ENCODE measurements around the gene CYTH3. TPM values are rescaled to one million over a fixed set of nuclear protein-coding genes. Genes with fewer than 3 reads are reported as not detected.
"Not testable (repeated sequence)": the region's sequence is repeated elsewhere in the genome, so short reads cannot be mapped to it uniquely, and the experiment has no call there.

Gene CYTH3
- total and polyA plus RNA-seq, 8 donors: 3.4 to 12.5 (median 4.5) TPM

- no peak for TF ChIP-seq CTCF (IDR thresholded peaks at IDR 0.05)
- H3K27ac ChIP-seq: no peak overlapping the region
- FAIRE-seq (no peak), ATAC-seq (peak in 3 of 4 donors; percentile 42 to 59 (median 56)), DNase-seq (no peak)
- intact Hi-C loops (cut with DNase I): no loop called here
- 69 to 70% methylated on average over 9 of the region's 9 CpGs for WGBS, 2 donors
- H3K27me3 ChIP-seq: no peaks in the 10 kb centered on the region
- H3K4me1 ChIP-seq: peaks cover 0 to 5% (median 0%) of the 10 kb centered on the region in 3 donors
- H3K36me3 ChIP-seq: no peaks in the 10 kb centered on the region
- H3K9me3 ChIP-seq: no peaks in the 10 kb centered on the region
- no peak overlapping the region for H3K4me3 ChIP-seq
Measured at GRCh38 chr7:6228361-6229229, 43.8 kb downstream of the CYTH3 start.

- Histone ChIP-seq H3K27ac (no peak overlapping the region), H3K9me3 (no peaks in the 10 kb centered on the region), H3K4me1 (peaks cover 0 to 5% (median 0%) of the 10 kb centered on the region in 3 donors), H3K36me3 (no peaks in the 10 kb centered on the region), H3K4me3 (no peak overlapping the region), H3K27me3 (no peaks in the 10 kb centered on the region)
- ATAC-seq (no peak), FAIRE-seq (no peak), DNase-seq (no peak)
- intact Hi-C loops (cut with DNase I): no loop called here
- no peak for TF ChIP-seq CTCF (IDR thresholded peaks at IDR 0.05)
- WGBS, 2 donors: 72 to 79% methylated on average over 5 of the region's 5 CpGs
Measured at GRCh38 chr7:6227294-6227846, 45.1 kb downstream of the CYTH3 start.

- ATAC-seq (peak in 2 of 4 donors; percentile 56 to 59), FAIRE-seq (no peak), DNase-seq (no peak)
- Histone ChIP-seq H3K4me1 (peaks cover 0 to 5% (median 0%) of the 10 kb centered on the region in 3 donors), H3K27ac (no peak overlapping the region), H3K27me3 (no peaks in the 10 kb centered on the region), H3K36me3 (no peaks in the 10 kb centered on the region), H3K9me3 (no peaks in the 10 kb centered on the region), H3K4me3 (no peak overlapping the region)
- no peak for TF ChIP-seq CTCF (IDR thresholded peaks at IDR 0.05)
- 28 to 32% methylated on average over 3 of the region's 3 CpGs for WGBS, 2 donors
- intact Hi-C loops (cut with DNase I): no loop called here
Measured at GRCh38 chr7:6226194-6226799, 46.1 kb downstream of the CYTH3 start.

GRCh38 chr7:6223411-6223810 lies 49.0 kb downstream of the CYTH3 start:
- H3K4me1 ChIP-seq; FAIRE-seq; H3K27me3 ChIP-seq; ATAC-seq; H3K27ac ChIP-seq; H3K9me3 ChIP-seq; intact Hi-C loops (cut with DNase I); H3K4me3 ChIP-seq; H3K36me3 ChIP-seq; DNase-seq: not testable (repeated sequence)
- WGBS, 2 donors: 34 to 42% methylated on average over 4 of the region's 4 CpGs

GRCh38 chr7:6223010-6223409 lies 49.4 kb downstream of the CYTH3 start:
- H3K27ac ChIP-seq; FAIRE-seq; H3K27me3 ChIP-seq; ATAC-seq; DNase-seq; H3K4me1 ChIP-seq; intact Hi-C loops (cut with DNase I); H3K4me3 ChIP-seq; H3K9me3 ChIP-seq; H3K36me3 ChIP-seq: not testable (repeated sequence)
- 97 to 98% methylated on average over 21 to 24 of the region's 25 CpGs for WGBS, 2 donors
